ENCODE results near the gene S100B.
"Not testable (repeated sequence)": the region's sequence is repeated elsewhere in the genome, so short reads cannot be mapped to it uniquely, and the experiment has no call there.

The S100B gene

DNA sequence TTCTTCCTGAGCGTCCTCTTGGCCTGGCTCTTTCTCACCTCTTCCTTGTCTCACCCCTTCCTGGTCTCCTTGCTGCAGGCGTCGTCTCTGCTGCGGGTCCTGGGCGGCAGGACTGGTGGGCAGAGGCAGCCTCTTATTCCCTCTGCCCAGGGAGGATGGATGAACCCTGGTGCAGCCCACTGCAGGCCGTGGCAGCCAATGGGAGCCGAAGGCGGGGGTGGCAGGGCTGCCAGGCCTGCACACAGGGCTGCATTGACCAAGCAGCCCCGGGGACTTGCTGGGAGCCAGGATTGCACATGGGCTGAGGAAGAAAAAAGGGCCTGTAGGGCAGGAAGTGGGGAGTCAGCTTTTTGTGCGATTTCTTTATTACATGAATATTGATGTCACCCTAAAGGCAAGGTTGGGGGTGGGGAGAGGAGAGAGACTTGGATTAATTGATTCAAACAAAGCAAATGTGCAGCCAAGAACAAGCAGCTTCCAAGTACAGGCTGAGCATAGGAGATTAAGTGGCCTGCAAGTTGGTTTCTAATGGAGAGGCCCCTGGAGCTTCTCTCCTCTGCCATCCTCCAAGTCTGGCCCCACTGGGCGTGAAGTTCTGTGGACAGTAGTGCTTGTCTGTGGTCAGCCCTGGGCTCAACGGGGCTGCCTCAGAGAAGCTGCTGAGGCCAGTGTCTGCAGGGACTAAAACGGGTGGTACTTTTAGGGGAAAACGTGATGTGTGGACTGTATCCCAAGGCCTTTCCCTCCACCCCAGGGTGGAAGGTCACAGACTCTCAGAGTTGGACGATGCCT, at the start of gene S100B:
Gene S100B (minus strand): TSS at position 108 of the 792 bp plus-strand sequence. CDS start 2,667 bp downstream, outside the sequence.
- no peak for DNase-seq (ENCODE audit: low read depth)

DNA sequence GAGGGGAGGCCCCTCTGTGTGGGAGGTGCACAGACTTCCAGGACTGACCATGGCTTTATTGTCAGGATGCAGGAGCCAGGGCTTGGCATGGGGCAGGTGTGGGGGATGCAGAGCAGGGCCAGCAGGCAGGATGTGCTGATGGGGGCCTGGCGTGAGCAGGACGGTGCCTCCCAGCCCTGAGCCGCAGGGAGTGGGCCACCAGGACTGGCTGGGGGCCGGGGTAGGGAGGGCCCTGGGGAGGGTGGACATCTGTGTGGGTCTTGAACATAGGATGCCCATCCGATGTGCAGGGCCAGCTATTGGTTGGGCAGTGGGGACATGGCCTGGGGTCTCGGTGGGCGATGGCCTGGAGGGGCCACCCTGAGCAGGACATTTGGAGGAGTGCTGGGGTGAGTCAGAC, 46.2 kb upstream of the S100B start:
- DNase-seq (ENCODE audit: low read depth): no peak

DNA sequence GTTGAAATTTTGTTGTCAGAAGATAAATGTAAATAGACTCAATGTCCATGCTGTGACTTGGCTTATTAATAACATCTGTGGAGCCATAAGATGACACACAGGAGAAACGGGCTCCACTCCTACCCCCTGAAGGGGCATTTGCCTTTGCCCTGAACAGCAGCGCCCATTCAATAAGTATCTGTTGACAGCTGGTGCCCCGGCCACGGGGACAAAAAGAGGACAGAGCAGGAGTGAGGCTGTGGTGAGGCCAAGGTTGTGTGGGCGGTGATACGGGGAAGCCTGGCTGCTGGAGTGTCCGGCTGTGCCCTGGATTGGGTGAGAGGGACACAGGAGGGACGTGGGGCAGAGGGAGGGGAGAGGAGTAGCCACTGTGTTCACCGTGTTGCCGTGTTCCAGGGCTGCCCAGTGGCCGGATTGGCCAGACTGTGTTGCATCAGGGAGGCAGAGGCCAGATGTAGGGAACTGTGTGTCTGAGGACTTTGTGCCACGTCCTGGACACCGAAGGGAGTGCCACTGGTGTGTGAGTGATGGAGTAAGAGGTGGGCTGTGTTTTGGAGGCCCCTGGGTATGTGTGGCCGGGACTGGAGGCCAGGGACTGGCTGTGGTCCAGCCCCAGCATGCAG, 45.7 kb upstream of the S100B start:
- no peak for DNase-seq (ENCODE audit: low read depth)

DNA sequence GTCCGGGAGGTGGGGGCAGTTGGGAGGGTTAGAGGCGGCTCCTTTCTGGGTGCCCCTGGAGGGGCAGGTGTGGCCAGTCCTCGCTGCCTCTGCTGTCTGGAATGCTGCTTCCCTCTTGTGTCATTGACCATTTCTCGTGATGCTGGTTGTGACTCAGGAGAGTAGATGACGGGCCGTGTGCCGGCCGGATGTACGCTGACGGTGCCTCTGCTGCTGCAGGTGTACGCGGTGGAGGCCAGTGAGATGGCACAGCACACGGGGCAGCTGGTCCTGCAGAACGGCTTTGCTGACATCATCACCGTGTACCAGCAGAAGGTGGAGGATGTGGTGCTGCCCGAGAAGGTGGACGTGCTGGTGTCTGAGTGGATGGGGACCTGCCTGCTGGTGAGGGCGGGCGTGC, 44.5 kb upstream of the S100B start:
- no peak for DNase-seq (ENCODE audit: low read depth)

- DNase-seq (ENCODE audit: low read depth): no peak
Measured at GRCh38 chr21:46648539-46648938, 43.7 kb upstream of the S100B start.

GRCh38 chr21:46646541-46647154, 41.8 kb upstream of the S100B start:
- no peak for DNase-seq (ENCODE audit: low read depth)

DNA sequence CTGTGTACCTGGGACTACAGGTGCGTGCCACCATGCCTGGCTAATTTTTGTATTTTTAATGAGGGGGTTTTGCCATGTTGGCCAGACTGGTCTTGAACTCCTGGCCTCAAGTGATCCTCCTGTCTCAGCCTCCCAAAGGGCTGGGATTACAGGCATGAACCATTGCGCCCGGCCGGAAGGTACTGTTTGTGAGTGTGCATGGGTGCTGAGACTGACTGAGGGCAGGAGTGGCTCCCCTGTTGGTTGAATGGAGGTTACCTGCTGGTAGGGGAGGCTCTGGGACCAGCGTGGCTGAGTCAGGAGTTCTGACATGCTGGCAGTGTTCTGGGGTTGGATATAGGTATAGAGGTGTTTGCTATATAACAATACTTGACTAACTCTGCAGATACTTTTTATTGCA, 41.0 kb upstream of the S100B start:
- no peak for DNase-seq (ENCODE audit: low read depth)

DNA sequence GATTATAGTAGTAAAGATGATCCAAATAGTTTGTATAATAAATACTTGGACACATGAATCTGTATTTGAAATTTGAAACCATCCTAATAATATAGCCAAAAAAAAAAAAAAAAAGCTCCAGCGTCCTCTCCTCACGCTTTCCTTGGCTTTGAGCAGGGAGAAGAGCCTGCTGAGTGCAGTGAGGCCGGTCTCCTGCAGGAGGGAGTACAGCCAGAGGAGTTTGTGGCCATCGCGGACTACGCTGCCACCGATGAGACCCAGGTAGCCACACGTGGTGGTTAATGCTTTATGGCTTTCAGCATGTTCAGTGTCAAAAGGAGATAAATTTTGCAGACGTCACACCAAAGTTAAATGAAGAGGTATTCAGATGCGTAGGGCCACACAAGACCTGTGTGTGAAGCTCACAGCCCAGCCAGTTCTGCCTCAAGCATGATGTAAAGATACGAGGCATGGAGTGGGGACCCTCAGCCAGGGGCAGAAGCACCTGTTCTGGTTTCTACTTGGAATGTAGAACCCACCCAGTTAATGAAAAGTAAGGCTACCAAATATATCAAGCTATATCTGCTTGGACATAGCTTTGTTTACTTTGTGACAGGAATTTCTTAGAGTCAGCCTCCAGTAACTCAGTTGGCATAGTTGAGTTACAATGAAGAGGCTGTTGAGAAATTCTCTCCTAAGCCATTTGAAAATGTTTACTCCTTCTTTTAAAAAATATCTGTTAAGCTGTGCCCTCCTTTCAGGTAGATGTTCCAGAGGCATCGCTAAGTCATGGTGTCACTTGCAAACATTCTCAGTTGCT, 38.7 kb upstream of the S100B start:
- DNase-seq (ENCODE audit: low read depth): no peak

DNA sequence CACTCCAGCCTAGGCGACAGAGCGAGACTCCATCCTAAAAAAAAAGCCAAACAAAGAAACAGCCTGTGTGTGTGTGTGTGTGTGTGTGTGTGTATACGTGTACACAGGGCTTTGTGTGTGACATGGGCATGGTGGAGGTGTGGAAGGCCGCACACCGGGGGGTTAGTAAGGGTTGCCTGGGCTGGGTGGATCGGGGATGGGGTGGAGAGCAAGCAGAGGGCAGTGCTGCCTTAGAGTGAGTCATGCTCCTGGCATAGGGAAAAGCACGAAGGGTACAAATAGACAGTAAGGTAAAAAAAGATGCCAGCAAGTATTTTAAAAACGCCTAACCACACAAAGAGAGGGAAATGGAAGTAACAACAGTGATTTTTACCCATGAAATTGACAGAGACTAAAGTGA, 36.8 kb upstream of the S100B start:
- DNase-seq (ENCODE audit: low read depth): no peak

GRCh38 chr21:46639489-46640386, 34.9 kb upstream of the S100B start:
- no peak for DNase-seq (ENCODE audit: low read depth)

DNA sequence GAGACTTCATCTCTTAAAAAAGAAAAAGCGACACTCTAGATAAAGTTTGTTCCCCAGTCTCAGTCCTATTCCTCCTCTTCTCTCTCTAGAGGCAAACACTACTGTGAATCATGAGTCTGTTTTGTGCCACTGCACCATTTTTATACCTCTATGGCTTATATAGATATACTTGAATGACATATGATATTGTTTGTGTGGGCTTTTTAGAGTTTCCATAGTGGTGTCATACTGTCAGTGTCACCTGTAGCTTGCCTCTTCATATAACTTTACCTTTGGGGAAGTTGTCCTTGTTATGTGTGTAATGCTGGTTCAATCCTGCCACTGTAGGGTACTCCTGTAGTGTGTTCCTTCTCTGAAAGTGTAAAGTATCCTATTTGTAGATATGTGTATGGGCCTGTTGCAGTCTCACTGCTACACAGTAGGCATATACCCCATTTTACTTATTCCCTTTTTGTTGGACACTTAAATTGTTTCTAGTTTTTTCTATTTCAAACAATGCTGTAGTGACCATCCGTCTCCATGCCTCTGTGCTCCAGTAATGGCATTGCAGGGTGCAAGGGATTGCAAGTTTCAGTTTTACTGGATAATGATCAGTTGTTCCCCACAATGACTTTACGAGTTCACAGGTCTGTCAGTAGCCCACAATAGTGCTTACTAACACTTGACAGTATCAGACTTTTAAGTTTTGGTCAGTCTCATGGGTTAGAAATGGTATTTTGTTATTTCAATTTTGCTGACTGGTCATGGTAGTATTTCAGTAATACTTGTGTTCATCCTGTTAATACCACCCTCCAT, 33.3 kb upstream of the S100B start:
- DNase-seq (ENCODE audit: low read depth): no peak

GRCh38 chr21:46636550-46637285, 31.8 kb upstream of the S100B start:
- DNase-seq (ENCODE audit: low read depth): no peak

GRCh38 chr21:46636181-46636512, 31.3 kb upstream of the S100B start:
- no peak for DNase-seq (ENCODE audit: low read depth)

DNA sequence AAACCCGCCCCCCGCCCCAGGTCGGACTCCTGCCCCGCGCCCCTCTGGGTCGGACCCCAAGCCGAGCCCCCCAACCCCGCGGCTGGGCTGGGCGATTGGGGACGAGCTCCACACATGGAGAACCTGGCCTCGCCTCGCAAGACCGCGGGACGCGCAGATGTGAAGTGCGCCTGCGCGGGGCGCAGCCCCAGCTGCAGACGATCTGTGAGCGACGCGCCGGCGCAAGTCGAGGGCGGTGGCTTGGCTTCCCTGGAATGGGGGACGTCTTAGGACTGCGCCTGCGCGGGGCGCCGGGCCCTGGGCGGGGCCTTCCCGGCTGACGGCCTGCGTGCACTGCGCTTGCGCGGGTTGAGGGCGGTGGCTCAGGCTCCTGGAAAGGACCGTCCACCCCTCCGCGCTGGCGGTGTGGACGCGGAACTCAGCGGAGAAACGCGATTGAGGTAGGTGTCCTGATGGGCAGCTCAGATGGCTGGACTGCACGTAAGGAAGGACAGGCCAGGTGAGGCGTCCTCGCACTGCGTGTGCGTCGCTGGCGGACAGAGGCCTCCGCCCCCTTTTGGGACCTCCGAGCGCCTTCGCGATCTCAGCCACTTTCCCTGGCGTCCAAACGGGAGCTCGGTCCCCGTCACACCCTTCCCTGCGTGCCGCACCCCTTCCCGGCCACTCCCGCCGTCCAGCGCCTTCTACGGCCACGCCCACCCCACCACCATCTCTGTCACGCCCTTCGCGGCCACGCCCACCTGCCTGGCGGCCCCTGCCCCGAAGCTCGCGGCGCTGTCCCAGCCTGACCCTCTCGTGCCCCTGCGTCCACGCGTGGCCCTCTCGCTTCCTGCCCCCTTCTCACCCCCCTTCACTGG, 30.7 kb upstream of the S100B start, which contains the start of gene PRMT2:
Gene PRMT2 (plus strand): TSS at position 351 of the 857 bp plus-strand sequence. CDS start 1,278 bp downstream, outside the sequence.
- peak; percentile 98 for DNase-seq (ENCODE audit: low read depth)

- no peak for DNase-seq (ENCODE audit: low read depth)
Measured at GRCh38 chr21:46634966-46635323, 30.1 kb upstream of the S100B start.

DNA sequence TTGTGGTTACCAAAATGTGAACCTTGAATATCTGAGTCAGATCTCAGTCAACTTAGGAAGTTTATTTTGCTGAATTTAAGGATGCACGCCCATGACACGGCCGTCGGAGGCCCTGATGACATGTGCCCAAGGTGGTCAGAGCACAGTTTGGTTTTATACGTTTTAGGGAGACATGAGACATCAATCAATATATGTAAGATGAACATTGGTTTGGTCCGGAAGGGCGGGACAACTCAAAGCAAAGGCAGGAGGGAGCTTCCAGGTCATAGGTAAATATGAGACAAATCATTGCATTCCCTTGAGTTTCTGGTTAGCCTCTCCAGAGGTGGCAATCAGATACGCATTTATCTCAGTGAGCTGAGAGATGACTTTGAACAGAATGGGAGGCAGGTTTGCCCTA, 29.5 kb upstream of the S100B start:
- no peak for DNase-seq (ENCODE audit: low read depth)

DNA sequence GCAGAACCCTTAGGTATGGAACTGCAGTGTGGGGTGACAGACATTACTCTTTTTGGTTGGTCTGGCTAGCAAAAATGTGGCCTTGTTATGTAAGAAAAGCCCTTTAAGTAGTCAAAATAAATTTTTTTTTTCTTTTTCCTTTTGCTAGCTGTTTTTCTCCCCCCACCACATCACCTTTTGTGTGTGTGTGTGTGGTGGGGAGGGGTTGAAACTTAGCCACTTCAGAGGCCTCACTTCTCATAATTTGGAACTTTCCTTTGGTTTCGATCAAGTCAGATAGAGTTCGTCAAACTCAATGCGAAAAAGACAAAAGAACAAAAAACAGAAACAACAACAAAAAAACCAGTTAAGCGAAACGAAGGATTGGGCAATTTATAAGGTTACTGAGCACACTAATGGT, 28.7 kb upstream of the S100B start:
- DNase-seq (ENCODE audit: low read depth): no peak

DNA sequence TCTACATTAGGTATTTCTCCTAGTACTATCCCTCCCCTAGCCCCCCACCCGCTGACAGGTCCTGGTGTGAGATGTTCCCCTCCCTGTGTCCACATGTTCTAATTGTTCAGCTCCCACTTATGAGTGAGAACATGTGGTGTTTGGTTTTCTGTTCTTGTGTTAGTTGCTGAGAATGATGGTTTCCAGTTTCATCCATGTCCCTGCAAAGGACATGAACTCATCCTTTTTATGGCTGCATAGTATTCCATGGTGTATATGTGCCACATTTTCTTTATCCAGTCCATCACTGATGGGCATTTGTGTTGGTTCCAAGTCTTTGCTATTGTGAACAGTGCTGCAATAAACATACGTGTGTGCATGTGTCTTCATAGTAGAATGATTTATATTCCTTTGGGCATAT, 26.0 kb upstream of the S100B start:
- not testable (repeated sequence) for DNase-seq (ENCODE audit: low read depth)

DNA sequence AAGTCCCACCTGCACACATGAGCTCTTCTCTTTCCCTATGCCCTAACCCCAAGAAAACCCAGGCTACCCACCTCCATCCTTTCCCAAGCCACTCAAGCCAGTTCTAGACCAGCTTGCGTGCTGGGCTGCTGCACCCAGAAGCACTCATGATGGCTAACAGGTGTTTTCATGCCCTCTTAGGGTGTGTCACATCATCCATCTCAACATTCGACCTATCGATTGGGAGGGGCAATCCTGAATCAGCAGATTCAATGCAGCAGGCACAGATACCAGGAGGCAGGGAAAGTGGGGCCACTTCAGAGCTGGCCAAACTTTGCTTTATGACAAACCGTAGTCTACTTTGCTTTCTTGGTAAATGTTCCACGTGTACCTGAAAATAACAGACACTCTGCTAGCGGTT, 24.0 kb upstream of the S100B start:
- DNase-seq (ENCODE audit: low read depth): no peak
